Keratinocyte (primary cell): ENCODE measurements around the gene ITGA11. TPM values are rescaled to one million over a fixed set of nuclear protein-coding genes. Genes with fewer than 3 reads are reported as not detected.

Experiments used
- DNase-seq: peaks from one replicate; pipeline ENCODE4 v3.0.0-alpha.2; 2011; ENCODE audit warnings: low read depth, missing footprints, low spot score
- FAIRE-seq: peaks from 2 replicates; lab custom pipeline; 2011; peaks lifted over from hg19 to GRCh38; lab: Jason Lieb, UNC
- H2AFZ ChIP-seq: 2 replicates; pipeline ENCODE4 v1.6.0; 2012; ENCODE audit warnings: low read length, control low read depth, inconsistent platforms; ENCODE audit not compliant: control insufficient read depth
- H3K27ac ChIP-seq: 2 replicates; pipeline ENCODE4 v1.5.1; 2011; ENCODE audit warnings: low read length; ENCODE audit not compliant: control insufficient read depth, insufficient read depth
- H3K27me3 ChIP-seq: 3 replicates; pipeline ENCODE4 v1.6.0; 2011; ENCODE audit warnings: low read length; ENCODE audit not compliant: control insufficient read depth, insufficient read depth; ENCODE audit errors: extremely low read depth
- H3K36me3 ChIP-seq, 2 experiments: 2 replicates in 1 of 2; 3 replicates in 1 of 2; pipeline ENCODE4 v1.5.1; 2011; ENCODE audit warnings: low read length in 2 of 2, mild to moderate bottlenecking in 1 of 2; ENCODE audit not compliant: control insufficient read depth in 2 of 2, insufficient read depth in 2 of 2; ENCODE audit errors: extremely low read depth in 1 of 2
- H3K4me1 ChIP-seq: 3 replicates; pipeline ENCODE4 v1.5.1; 2011; ENCODE audit warnings: low read length; ENCODE audit not compliant: control insufficient read depth, insufficient read depth; ENCODE audit errors: extremely low read depth
- H3K4me2 ChIP-seq: 3 replicates; pipeline ENCODE4 v1.6.0; 2011; ENCODE audit warnings: low read depth, low read length; ENCODE audit not compliant: control insufficient read depth, insufficient read depth; ENCODE audit errors: extremely low read depth
- H3K4me3 ChIP-seq, 3 experiments: fragments of 200-600 bp in 1 of 3; sonication (generic) in 1 of 3; 2 replicates in 2 of 3; 3 replicates in 1 of 3; pipeline ENCODE4 v1.5.1; 2011 to 2016; ENCODE audit warnings: low read length in 3 of 3, mild to moderate bottlenecking in 3 of 3, control low read depth in 2 of 3, inconsistent platforms in 1 of 3, low read depth in 1 of 3, mixed read lengths in 1 of 3, mixed run types in 1 of 3, moderate library complexity in 1 of 3; ENCODE audit not compliant: control insufficient read depth in 2 of 3, insufficient read depth in 2 of 3; ENCODE audit errors: extremely low read depth in 1 of 3
- H3K79me2 ChIP-seq: 2 replicates; pipeline ENCODE4 v1.6.0; 2012; ENCODE audit warnings: low read length; ENCODE audit not compliant: control insufficient read depth, insufficient read depth
- H3K9ac ChIP-seq: 3 replicates; pipeline ENCODE4 v1.6.0; 2011; ENCODE audit warnings: low read length; ENCODE audit not compliant: control insufficient read depth, insufficient read depth; ENCODE audit errors: extremely low read depth
- H3K9me1 ChIP-seq: 3 replicates; pipeline ENCODE4 v1.6.0; 2011; ENCODE audit warnings: low read length; ENCODE audit not compliant: control insufficient read depth, insufficient read depth; ENCODE audit errors: extremely low read depth
- H3K9me3 ChIP-seq: 2 replicates; pipeline ENCODE4 v1.5.1; 2012; ENCODE audit warnings: low read depth, low read length; ENCODE audit not compliant: control insufficient read depth
- H4K20me1 ChIP-seq: 3 replicates; pipeline ENCODE4 v1.6.0; 2011; ENCODE audit warnings: low read length; ENCODE audit not compliant: control insufficient read depth, insufficient read depth; ENCODE audit errors: extremely low read depth
- EZH2 ChIP-seq: IDR thresholded peaks from one replicate; pipeline ENCODE4 v1.6.1; 2012; ENCODE audit warnings: inconsistent platforms, mild to moderate bottlenecking, low read length, moderate library complexity
- dilution Hi-C: fragments of 300-500 bp; cut with MboI; formaldehyde crosslinking; loops from one replicate; pipeline ENCODE4 v1.7.0; 2020; ENCODE audit warnings: low sequenced_read_pairs; ENCODE audit not compliant: extremely low pct_ligation_motif_present
- polyA plus RNA-seq, 5 experiments: library from polyadenylated mRNA; depleted of rRNA in 3 of 5; stranded (reverse) in 3 of 5; stranded (forward) in 1 of 5; unstranded in 1 of 5; fragments of >200 nt; gene quantifications; 1 replicate in 1 of 5; 2 replicates in 3 of 5; 3 replicates in 1 of 5; pipeline versions ENCODE4 v1.2.1 to v1.2.3, GENCODE V29; 2011 to 2012; ENCODE audit warnings: missing spikeins in 2 of 5, low read depth in 1 of 5, low replicate concordance in 1 of 5
- TF ChIP-seq, protein P1 (sequence below), 3 experiments: IDR thresholded peaks in 1 of 3; conservative IDR thresholded peaks in 1 of 3; optimal IDR thresholded peaks in 1 of 3; 2 replicates in 2 of 3; 3 replicates in 1 of 3; pipeline versions ENCODE3 to v1.5.1; 2011; ENCODE audit warnings: low read length in 3 of 3, mild to moderate bottlenecking in 3 of 3, moderate library complexity in 2 of 3, control low read depth in 1 of 3, inconsistent platforms in 1 of 3; ENCODE audit not compliant: insufficient read depth in 2 of 3; ENCODE audit errors: extremely low read depth in 1 of 3

ITGA11 gene
- polyA plus RNA-seq, 1 donor (not counting 4 experiments of a cell fraction or from before 2014, with no cell fraction given): not detected

DNA sequence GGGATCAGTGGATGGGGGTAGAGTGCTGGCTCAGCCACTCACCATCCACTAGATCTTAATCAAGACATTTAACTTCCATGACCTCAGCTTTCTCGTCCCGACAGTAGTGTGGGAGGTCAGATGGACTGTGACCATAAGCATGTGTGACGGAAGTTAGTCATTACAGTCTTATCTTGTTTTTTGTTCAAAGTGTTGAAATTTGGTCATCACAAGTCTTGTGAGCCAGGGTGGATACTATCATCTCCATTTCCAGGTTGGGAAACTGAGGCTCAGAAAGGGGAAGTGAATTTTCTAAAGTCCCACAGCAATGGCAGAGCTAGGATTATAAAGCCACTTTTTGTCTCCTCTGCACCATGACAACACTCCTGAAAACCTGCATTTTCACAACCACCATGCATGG, 32.0 kb upstream of the ITGA11 start:
- Histone ChIP-seq H3K4me3 (no peak overlapping the region), H3K9me1 (no peaks in the 10 kb centered on the region), H3K9ac (no peak overlapping the region), H3K9me3 (no peaks in the 10 kb centered on the region), H3K4me2 (no peak overlapping the region), H4K20me1 (no peaks in the 10 kb centered on the region), H3K79me2 (no peaks in the 10 kb centered on the region), H3K4me1 (no peaks in the 10 kb centered on the region), H3K27me3 (peaks cover 8% of the 10 kb centered on the region), H3K36me3 (no peaks in the 10 kb centered on the region), H2AFZ (no peak overlapping the region), H3K27ac (no peak overlapping the region)
- dilution Hi-C loops: no loop called here
- TF ChIP-seq EZH2: no peak
- TF ChIP-seq, protein P1, sequence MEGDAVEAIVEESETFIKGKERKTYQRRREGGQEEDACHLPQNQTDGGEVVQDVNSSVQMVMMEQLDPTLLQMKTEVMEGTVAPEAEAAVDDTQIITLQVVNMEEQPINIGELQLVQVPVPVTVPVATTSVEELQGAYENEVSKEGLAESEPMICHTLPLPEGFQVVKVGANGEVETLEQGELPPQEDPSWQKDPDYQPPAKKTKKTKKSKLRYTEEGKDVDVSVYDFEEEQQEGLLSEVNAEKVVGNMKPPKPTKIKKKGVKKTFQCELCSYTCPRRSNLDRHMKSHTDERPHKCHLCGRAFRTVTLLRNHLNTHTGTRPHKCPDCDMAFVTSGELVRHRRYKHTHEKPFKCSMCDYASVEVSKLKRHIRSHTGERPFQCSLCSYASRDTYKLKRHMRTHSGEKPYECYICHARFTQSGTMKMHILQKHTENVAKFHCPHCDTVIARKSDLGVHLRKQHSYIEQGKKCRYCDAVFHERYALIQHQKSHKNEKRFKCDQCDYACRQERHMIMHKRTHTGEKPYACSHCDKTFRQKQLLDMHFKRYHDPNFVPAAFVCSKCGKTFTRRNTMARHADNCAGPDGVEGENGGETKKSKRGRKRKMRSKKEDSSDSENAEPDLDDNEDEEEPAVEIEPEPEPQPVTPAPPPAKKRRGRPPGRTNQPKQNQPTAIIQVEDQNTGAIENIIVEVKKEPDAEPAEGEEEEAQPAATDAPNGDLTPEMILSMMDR (optimal IDR thresholded peaks at IDR 0.05 in 1 of 3, IDR thresholded peaks at IDR 0.05 in 1 of 3, conservative IDR thresholded peaks at IDR 0.05 in 1 of 3; ENCODE audit: extremely low read depth in 1 of 3, insufficient read depth in 2 of 3, low read length in 3 of 3): no peak
- no peak for DNase-seq
- no peak for FAIRE-seq

- no peak overlapping the region for H3K27ac ChIP-seq
- no peak for TF ChIP-seq EZH2
- TF ChIP-seq, protein P1 (optimal IDR thresholded peaks at IDR 0.05 in 1 of 3, IDR thresholded peaks at IDR 0.05 in 1 of 3, conservative IDR thresholded peaks at IDR 0.05 in 1 of 3; ENCODE audit: extremely low read depth in 1 of 3, insufficient read depth in 2 of 3, low read length in 3 of 3): no peak
- dilution Hi-C loops: no loop called here
Observed at GRCh38 chr15:68463444-68463843, 31.5 kb upstream of the ITGA11 start.

More at GRCh38 chr15:68463444-68463843, 31.5 kb upstream of the ITGA11 start:
- Histone ChIP-seq H2AFZ (no peak overlapping the region), H3K36me3 (no peaks in the 10 kb centered on the region), H3K4me2 (no peak overlapping the region), H4K20me1 (no peaks in the 10 kb centered on the region), H3K9me3 (no peaks in the 10 kb centered on the region), H3K4me1 (no peaks in the 10 kb centered on the region), H3K9ac (no peak overlapping the region), H3K27me3 (peaks cover 8% of the 10 kb centered on the region), H3K79me2 (no peaks in the 10 kb centered on the region), H3K4me3 (no peak overlapping the region), H3K9me1 (no peaks in the 10 kb centered on the region)
- no peak for DNase-seq
- FAIRE-seq: no peak
